PFSK-1 (cell line): ENCODE data around the gene USF2.

Experiments
- FOXP2 ChIP-seq: optimal IDR thresholded peaks from 2 replicates; pipeline ENCODE3; 2011; ENCODE audit warnings: borderline replicate concordance, control low read depth, inconsistent platforms; ENCODE audit not compliant: insufficient read depth; ENCODE audit errors: extremely low read length, extremely low read depth
- POLR2AphosphoS5 ChIP-seq: IDR thresholded peaks from 2 replicates; pipeline ENCODE4 v1.6.1; 2012; ENCODE audit warnings: low read depth, mild to moderate bottlenecking, control low read depth, low read length, moderate library complexity
- SIN3A ChIP-seq: IDR thresholded peaks from 2 replicates; pipeline ENCODE4 v1.6.1; 2012; ENCODE audit warnings: mild to moderate bottlenecking, low read length, moderate library complexity, borderline replicate concordance; ENCODE audit not compliant: insufficient read depth
- TAF1 ChIP-seq: IDR thresholded peaks from 2 replicates; pipeline ENCODE4 v1.6.1; 2012; ENCODE audit warnings: low read length, control low read depth, borderline replicate concordance; ENCODE audit not compliant: insufficient read depth
- TF ChIP-seq, protein P1 (sequence below), 2 experiments: IDR thresholded peaks; 2 replicates each; pipeline versions ENCODE4 v1.6.1 to v1.8.0; 2011 to 2012; ENCODE audit warnings: low read depth in 2 of 2, low read length in 2 of 2, control low read depth in 1 of 2, inconsistent platforms in 1 of 2, mild to moderate bottlenecking in 1 of 2, moderate library complexity in 1 of 2; ENCODE audit not compliant: insufficient read depth in 1 of 2

Gene USF2

DNA sequence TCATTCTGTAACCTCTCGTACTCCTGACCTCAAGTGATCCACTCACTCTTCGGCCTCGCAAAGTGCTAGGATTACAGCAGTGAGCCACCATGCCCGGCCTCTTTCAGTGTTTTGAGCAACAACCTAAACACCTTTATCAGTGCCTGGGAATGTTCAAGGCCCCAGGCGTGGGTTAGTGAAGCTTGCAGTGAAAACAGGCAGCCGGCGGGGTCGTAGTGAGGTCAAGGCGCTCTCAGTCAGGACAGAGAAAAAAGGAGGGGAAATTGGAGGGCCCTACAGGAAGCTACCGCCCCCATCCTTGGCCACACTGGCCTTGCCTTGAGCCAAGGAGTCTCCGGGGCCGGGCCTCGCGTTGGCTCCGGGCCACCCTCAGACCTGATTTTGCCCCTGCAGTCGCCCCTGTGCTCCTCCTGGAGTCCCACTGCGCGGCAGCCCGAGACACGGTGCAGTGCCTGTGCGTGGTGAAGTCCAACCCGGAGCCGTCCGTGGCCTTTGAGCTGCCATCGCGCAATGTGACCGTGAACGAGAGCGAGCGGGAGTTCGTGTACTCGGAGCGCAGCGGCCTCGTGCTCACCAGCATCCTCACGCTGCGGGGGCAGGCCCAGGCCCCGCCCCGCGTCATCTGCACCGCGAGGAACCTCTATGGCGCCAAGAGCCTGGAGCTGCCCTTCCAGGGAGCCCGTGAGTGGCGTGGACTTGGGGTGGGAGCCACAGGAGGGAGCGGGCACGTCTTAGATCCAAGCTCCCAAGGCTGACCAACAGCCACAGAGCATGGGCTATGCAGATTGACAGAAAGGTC lies 40.9 kb downstream of the USF2 start:
- TF ChIP-seq FOXP2 (no peak), SIN3A (no peak), TAF1 (no peak), POLR2AphosphoS5 (no peak)
- TF ChIP-seq, protein P1, sequence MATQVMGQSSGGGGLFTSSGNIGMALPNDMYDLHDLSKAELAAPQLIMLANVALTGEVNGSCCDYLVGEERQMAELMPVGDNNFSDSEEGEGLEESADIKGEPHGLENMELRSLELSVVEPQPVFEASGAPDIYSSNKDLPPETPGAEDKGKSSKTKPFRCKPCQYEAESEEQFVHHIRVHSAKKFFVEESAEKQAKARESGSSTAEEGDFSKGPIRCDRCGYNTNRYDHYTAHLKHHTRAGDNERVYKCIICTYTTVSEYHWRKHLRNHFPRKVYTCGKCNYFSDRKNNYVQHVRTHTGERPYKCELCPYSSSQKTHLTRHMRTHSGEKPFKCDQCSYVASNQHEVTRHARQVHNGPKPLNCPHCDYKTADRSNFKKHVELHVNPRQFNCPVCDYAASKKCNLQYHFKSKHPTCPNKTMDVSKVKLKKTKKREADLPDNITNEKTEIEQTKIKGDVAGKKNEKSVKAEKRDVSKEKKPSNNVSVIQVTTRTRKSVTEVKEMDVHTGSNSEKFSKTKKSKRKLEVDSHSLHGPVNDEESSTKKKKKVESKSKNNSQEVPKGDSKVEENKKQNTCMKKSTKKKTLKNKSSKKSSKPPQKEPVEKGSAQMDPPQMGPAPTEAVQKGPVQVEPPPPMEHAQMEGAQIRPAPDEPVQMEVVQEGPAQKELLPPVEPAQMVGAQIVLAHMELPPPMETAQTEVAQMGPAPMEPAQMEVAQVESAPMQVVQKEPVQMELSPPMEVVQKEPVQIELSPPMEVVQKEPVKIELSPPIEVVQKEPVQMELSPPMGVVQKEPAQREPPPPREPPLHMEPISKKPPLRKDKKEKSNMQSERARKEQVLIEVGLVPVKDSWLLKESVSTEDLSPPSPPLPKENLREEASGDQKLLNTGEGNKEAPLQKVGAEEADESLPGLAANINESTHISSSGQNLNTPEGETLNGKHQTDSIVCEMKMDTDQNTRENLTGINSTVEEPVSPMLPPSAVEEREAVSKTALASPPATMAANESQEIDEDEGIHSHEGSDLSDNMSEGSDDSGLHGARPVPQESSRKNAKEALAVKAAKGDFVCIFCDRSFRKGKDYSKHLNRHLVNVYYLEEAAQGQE (IDR thresholded peaks at IDR 0.05; ENCODE audit: insufficient read depth in 1 of 2, low read depth in 2 of 2, low read length in 2 of 2) = no peak

DNA sequence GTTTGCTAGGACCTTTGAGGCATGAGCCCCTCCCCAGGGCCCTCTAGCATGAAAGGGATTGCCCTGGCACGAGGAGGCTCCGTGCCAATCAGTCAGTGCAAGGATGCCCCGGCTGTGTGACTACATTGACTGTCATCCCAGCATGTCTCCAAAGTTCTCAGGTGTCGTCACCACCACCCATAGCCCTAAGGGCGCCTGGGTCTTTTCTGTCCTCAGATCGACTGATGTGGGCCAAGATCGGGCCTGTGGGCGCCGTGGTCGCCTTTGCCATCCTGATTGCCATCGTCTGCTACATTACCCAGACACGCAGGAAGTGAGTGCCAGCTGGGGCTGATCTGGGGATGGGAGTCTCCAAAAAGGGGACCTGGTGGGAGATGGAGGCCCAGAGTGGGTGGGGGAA lies 41.6 kb downstream of the USF2 start:
- TF ChIP-seq SIN3A (no peak), POLR2AphosphoS5 (no peak), TAF1 (no peak), FOXP2 (no peak)
- TF ChIP-seq, protein P1 (IDR thresholded peaks at IDR 0.05; ENCODE audit: insufficient read depth in 1 of 2, low read depth in 2 of 2, low read length in 2 of 2) = no peak

DNA sequence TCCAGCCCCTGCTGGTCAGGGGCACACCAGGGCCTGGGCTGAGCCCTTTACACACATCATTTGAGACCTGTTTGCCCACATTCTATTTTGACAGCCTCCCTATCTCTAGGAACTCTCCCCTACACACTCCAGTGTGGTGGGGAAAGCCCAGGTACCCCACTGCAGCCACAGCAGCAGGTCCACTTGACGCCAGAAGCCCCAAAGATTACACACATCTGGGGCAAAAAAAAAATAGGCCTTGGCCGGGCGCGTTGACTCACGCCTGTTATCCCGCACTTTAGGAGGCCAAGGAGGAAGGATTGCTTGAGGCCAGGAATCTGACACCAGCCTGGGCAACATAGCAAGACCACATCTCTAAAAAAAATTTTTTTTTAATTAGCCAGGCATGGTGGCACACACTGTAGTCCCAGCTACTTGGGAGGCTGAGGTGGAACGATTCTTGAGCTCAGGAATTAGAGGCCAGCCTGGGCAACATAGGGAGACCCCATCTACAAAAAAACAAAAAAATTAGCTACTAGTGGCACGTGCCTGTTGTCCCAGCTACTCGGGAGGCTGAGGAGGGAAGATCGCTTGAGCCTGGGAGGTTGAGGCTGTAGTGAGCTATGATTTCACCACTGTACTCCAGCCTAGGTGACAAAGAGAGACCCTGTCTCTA lies 42.2 kb downstream of the USF2 start:
- TF ChIP-seq POLR2AphosphoS5 (no peak), SIN3A (no peak), FOXP2 (no peak), TAF1 (no peak)
- TF ChIP-seq, protein P1 (IDR thresholded peaks at IDR 0.05; ENCODE audit: insufficient read depth in 1 of 2, low read depth in 2 of 2, low read length in 2 of 2) = no peak

DNA sequence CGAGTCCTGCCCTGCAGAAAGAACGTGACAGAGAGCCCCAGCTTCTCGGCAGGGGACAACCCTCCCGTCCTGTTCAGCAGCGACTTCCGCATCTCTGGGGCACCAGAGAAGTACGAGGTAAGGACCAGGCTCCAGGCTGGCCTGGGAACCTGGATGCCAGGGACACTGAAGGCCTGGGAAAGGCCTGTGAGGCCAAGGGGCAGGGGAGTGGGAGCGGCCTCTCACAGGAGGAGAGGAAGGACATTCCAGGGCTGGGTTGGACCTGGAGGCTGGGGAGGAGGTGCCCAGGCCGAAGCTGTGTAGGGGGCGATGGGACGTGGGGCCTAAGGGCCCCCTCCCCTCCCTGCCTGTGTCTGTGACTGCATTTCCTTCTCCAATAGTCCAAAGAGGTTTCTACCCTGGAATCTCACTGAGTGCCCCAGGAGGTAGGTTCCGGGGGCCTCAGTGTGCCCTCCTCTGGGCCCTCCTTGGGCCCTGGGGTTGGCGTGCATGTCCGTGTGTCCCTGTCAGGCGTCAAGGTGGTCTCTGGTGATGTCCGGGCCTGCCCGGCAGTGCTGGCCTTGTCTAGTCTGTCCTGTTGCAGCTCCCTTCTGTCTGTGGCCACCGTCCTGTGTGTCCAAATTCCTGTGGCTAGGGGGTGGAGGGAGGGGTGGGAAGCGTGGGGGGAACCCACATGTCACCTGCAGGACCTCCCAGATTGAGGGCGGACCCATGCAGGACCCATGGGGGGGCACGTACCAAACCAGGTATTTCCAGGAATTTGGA lies 43.3 kb downstream of the USF2 start:
- TF ChIP-seq, protein P1 (IDR thresholded peaks at IDR 0.05; ENCODE audit: insufficient read depth in 1 of 2, low read depth in 2 of 2, low read length in 2 of 2) = no peak
- TF ChIP-seq FOXP2 = no peak
- no peak for TF ChIP-seq SIN3A
